Common myeloid progenitor, CD34-positive (primary cell): ENCODE measurements around the gene TBL1Y.

ENCODE experiments used
- CTCF ChIA-PET: fragments of 350-600 bp; sonication (Branson Sonifier 250); formaldehyde crosslinking; loops from one replicate; lab custom pipeline; 2021; ENCODE audit warnings: antibody characterized with exemption; lab: Charles Lee
- POLR2A ChIA-PET: fragments of 350-600 bp; sonication (Branson Sonifier 250); formaldehyde crosslinking; loops from one replicate; lab custom pipeline; 2021; ENCODE audit warnings: antibody characterized with exemption; lab: Charles Lee
- DNase-seq, 3 donors: peaks; one replicate each; pipeline versions ENCODE4 v3.0.0 to v3.0.0-alpha.2; 2013
- H3K27ac ChIP-seq, 2 experiments: 1 replicate in 1 of 2; 2 replicates in 1 of 2; pipeline ENCODE4 v1.7.0; 2013; ENCODE audit warnings: inconsistent platforms in 2 of 2, low read length in 2 of 2, mild to moderate bottlenecking in 2 of 2, low read depth in 1 of 2, moderate library complexity in 1 of 2; ENCODE audit not compliant: severe bottlenecking in 2 of 2, insufficient read depth in 1 of 2, poor library complexity in 1 of 2
- H3K27me3 ChIP-seq, 5 experiments: replicated peaks in 2 of 5; 1 replicate in 3 of 5; 2 replicates in 2 of 5; pipeline versions ENCODE4 v1.6.1 to v1.7.0; 2013; ENCODE audit warnings: low read length in 4 of 5, mild to moderate bottlenecking in 2 of 5, moderate library complexity in 2 of 5, inconsistent platforms in 1 of 5; ENCODE audit not compliant: insufficient read depth in 5 of 5, control insufficient read depth in 4 of 5
- H3K36me3 ChIP-seq, 4 experiments: 1 replicate in 2 of 4; 2 replicates in 2 of 4; pipeline versions ENCODE4 v1.6.1 to v1.7.0; 2013; ENCODE audit warnings: low read length in 3 of 4, control low read depth in 1 of 4, mild to moderate bottlenecking in 1 of 4; ENCODE audit not compliant: control insufficient read depth in 4 of 4, insufficient read depth in 4 of 4
- H3K4me1 ChIP-seq, 4 experiments: 1 replicate in 3 of 4; 2 replicates in 1 of 4; pipeline versions ENCODE4 v1.6.1 to v1.7.1; 2013; ENCODE audit warnings: low read length in 3 of 4, mild to moderate bottlenecking in 3 of 4, control low read depth in 1 of 4, inconsistent platforms in 1 of 4, moderate library complexity in 1 of 4; ENCODE audit not compliant: control insufficient read depth in 4 of 4, insufficient read depth in 4 of 4; ENCODE audit errors: control extremely low read depth in 1 of 4
- H3K4me3 ChIP-seq, 7 experiments: 1 replicate in 4 of 7; 2 replicates in 3 of 7; pipeline versions ENCODE4 v1.5.1 to v1.7.0; 2013; ENCODE audit warnings: mild to moderate bottlenecking in 7 of 7, low read length in 6 of 7, moderate library complexity in 6 of 7, inconsistent platforms in 2 of 7, low read depth in 2 of 7, control low read depth in 1 of 7; ENCODE audit not compliant: insufficient read depth in 4 of 7, control insufficient read depth in 1 of 7; ENCODE audit errors: extremely low read depth in 1 of 7
- H3K9me3 ChIP-seq, 5 experiments: 1 replicate in 4 of 5; 2 replicates in 1 of 5; pipeline versions ENCODE4 v1.6.1 to v1.7.1; 2013; ENCODE audit warnings: low read length in 4 of 5, mild to moderate bottlenecking in 2 of 5, inconsistent platforms in 1 of 5, low read depth in 1 of 5, moderate library complexity in 1 of 5; ENCODE audit not compliant: control insufficient read depth in 4 of 5, insufficient read depth in 2 of 5; ENCODE audit errors: control extremely low read depth in 1 of 5
- WGBS: methylation state at CpG from one replicate; pipeline ENCODE4 v1.1.5; 2013; ENCODE audit not compliant: insufficient coverage; 5-methylcytosine and 5-hydroxymethylcytosine counted together

The TBL1Y gene

DNA sequence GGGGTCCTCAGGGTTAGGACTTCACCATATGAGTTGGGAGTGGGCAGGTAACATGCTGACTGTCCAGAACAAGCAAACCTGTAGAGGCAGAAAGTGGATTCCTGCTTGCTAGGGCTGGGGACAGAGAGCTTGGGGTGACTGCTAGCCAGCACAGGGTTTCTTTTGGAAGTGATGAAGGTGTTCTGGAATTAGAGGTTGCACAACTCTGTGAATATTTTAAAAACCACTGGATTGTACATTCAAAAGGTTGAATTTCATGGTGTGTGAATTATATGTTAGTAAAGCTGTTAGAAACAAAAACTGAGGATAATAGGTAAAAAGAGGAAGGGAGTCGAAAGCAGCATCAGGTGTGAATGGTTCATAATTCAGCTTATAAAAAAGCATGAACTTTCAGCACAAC is 57.7 kb downstream of the TBL1Y start:
- no peaks in the 10 kb centered on the region for H3K27me3 ChIP-seq
- H3K4me3 ChIP-seq, result no peak overlapping the region
- POLR2A ChIA-PET, result no interaction called here
- no peaks in the 10 kb centered on the region for H3K36me3 ChIP-seq
- H3K27ac ChIP-seq, result no peak overlapping the region
- WGBS, result no CpG with 5 or more reads among the region's 1 CpG
- H3K9me3 ChIP-seq, result no peaks in the 10 kb centered on the region
- peaks cover 0 to 2% (median 0%) of the 10 kb centered on the region in 4 experiments for H3K4me1 ChIP-seq
- CTCF ChIA-PET, result interaction anchor here (0.9 kb wide), 1 partner anchor 119 kb away, joined by 3 read pairs; no protein-coding TSS in a partner anchor
- DNase-seq, result no peak

DNA sequence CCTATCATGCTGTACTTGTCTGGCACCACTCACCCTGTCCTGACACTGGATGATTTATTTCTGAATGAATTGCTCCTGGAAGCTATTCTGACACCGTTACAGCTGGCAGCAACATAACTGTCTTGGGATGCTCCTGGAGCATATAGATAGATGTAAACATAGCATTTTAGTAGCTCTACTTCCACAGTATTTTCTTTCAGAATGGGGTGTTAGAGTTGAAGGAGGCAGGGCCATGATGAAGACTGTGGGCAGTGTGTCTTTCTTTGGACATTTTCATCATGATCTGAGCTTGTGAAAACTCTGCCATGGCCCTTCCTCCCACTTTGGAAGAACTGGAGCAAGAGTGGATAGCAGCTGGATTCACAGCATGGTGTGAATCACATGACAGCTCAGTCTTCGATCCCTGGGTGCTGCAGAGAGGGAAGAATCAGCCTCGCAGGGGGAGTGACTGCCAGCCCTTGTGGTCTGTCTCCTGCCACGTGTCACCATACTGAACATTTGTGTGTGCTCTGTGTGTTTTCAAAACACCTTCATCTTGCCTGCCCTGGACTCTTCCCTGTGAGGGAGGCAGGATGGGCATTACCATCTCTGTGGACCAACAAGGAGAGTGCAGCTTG is 61.9 kb downstream of the TBL1Y start:
- POLR2A ChIA-PET, result no interaction called here
- no peak for DNase-seq
- WGBS, result no CpG with 5 or more reads among the region's 4 CpGs
- H3K4me1 ChIP-seq, result no peaks in the 10 kb centered on the region
- H3K9me3 ChIP-seq, result no peaks in the 10 kb centered on the region
- no peaks in the 10 kb centered on the region for H3K36me3 ChIP-seq
- H3K27me3 ChIP-seq, result no peaks in the 10 kb centered on the region
- H3K27ac ChIP-seq, result no peak overlapping the region
- CTCF ChIA-PET, result no interaction called here
- no peak overlapping the region for H3K4me3 ChIP-seq

DNA sequence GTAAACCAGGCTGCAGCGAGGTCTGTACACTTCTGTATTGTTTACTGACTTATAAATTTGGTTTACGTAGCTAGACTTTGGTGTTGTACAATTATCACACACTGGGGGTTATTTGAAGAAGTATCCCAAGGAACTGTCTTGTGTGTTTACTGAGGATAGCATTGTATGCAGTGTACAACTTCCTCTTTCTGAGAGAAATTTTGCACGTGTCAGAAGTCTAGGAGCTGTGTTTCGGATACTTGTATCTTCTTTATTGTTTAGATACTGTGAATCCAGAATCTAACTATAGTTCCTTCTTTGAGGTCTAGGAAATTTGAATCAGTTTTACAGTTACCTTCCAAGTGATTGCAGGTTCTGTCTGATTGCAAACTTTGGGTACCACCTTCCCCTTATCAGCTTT is 64.5 kb downstream of the TBL1Y start:
- H3K4me1 ChIP-seq, result no peaks in the 10 kb centered on the region
- no peak overlapping the region for H3K27ac ChIP-seq
- POLR2A ChIA-PET, result no interaction called here
- no peaks in the 10 kb centered on the region for H3K9me3 ChIP-seq
- H3K27me3 ChIP-seq, result no peaks in the 10 kb centered on the region
- H3K4me3 ChIP-seq, result no peak overlapping the region
- no peaks in the 10 kb centered on the region for H3K36me3 ChIP-seq
- CTCF ChIA-PET, result no interaction called here
- DNase-seq, result no peak
- no CpG with 5 or more reads among the region's 4 CpGs for WGBS

DNA sequence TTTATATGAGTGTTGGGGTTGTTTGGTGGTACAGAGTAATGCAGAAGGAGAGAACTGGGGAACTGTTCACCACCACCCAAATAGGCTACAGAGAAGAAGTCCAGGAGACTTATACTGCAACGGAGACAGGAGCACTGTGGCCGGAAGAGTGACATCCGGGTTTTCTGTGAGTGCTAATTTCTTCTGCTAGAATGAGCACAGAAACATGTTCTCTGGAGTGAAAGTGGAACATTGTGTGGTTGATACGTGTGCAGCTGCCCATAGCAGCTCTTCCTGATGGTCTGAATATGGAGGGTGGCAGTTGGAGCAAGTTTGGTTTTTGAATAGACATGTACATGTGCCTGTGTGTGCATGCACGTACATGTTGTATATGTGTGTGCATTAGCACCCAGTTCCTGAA is 67.3 kb downstream of the TBL1Y start:
- ChIA-PET POLR2A (no interaction called here), CTCF (no interaction called here)
- H3K27ac ChIP-seq, result no peak overlapping the region
- WGBS, result no CpG with 5 or more reads among the region's 5 CpGs
- no peak for DNase-seq
- H3K36me3 ChIP-seq, result no peaks in the 10 kb centered on the region
- no peaks in the 10 kb centered on the region for H3K27me3 ChIP-seq
- H3K4me3 ChIP-seq, result no peak overlapping the region
- no peaks in the 10 kb centered on the region for H3K4me1 ChIP-seq
- H3K9me3 ChIP-seq, result no peaks in the 10 kb centered on the region

DNA sequence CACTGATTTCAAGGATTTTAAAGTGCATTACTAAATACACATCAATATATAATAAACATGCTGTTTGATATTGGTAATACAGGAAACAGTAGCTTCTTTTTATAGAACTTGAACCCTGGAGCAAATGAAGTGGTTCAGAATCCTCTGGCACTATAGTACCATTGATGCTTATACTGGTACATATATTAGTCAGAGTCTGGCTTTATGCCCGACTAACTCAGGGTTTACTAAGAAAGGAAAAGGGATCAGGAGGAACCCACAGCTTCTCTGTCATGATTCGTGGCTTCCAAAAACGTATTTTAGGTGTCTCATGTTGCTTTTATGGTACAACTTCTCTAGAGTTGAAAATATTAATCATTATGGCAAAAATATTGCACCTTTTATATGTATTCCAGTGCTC is 72.7 kb downstream of the TBL1Y start:
- Histone ChIP-seq H3K27me3 (no peaks in the 10 kb centered on the region), H3K4me3 (no peak overlapping the region), H3K27ac (no peak overlapping the region), H3K4me1 (no peaks in the 10 kb centered on the region), H3K36me3 (no peaks in the 10 kb centered on the region), H3K9me3 (no peaks in the 10 kb centered on the region)
- no peak for DNase-seq
- WGBS, result no CpG with 5 or more reads among the region's 3 CpGs
- POLR2A ChIA-PET, result no interaction called here
- CTCF ChIA-PET, result no interaction called here

DNA sequence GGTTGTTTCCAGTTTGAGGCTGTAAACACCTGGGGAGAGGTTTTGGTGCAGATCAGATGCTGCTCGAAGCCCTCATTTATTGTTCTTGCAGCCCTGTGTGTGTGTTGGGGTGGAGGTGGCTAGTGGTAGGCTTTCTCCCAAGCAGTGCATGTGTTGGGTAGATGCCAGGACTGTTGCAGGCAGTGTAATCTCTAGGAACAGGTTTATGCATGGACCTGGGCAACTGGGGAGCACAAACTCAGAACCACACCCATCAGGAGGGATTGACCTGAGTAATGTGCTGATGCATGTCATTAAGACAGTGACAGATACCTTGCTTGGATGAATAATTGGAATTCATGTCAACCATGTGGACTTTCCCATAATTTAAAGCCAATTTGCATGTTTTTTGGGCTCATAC is 77.3 kb downstream of the TBL1Y start:
- no peaks in the 10 kb centered on the region for H3K9me3 ChIP-seq
- CTCF ChIA-PET, result no interaction called here
- H3K36me3 ChIP-seq, result no peaks in the 10 kb centered on the region
- no CpG with 5 or more reads among the region's 1 CpG for WGBS
- POLR2A ChIA-PET, result no interaction called here
- no peaks in the 10 kb centered on the region for H3K4me1 ChIP-seq
- no peak for DNase-seq
- H3K4me3 ChIP-seq, result no peak overlapping the region
- H3K27me3 ChIP-seq, result no peaks in the 10 kb centered on the region
- H3K27ac ChIP-seq, result no peak overlapping the region

DNA sequence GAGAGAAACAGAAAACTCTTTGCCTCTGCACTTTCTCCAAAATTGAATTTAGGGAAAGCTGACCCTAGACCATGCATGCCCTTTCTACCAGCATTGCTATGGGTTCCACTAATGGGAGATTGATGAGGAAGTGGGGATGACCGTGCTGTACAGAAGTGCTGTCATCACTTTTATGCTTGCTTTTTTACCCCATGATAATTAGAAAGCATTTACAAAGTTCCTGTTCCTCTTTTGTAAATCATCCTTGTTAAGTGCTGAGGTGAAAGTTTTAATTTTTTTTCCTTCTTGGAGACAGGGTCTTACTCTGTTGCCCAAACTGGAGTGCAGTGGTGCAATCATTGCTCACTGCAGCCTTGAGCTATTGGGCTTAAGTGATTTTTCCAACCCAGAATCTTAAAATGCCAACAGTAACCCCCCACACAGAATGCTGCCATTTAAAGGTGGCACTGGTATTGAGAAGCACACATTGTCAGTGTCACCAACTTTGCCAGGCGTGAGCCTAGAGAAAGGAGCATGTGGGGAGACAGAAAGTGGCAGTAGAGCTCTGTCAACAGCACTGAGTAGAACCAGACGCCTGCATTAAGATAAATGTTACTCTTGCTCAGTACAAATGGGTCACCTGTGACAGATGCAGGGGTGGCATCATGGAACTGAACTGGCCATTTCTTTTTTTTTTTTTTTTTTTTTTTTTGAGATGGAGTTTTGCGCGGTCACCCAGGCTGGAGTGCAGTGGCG is 79.6 kb downstream of the TBL1Y start:
- H3K36me3 ChIP-seq, result no peaks in the 10 kb centered on the region
- no peaks in the 10 kb centered on the region for H3K4me1 ChIP-seq
- POLR2A ChIA-PET, result no interaction called here
- CTCF ChIA-PET, result no interaction called here
- H3K4me3 ChIP-seq, result no peak overlapping the region
- DNase-seq, result no peak
- WGBS, result no CpG with 5 or more reads among the region's 6 CpGs
- no peak overlapping the region for H3K27ac ChIP-seq
- no peaks in the 10 kb centered on the region for H3K9me3 ChIP-seq
- no peaks in the 10 kb centered on the region for H3K27me3 ChIP-seq
